ENCODE measurements around the gene TUBA4B.

Gene TUBA4B

GRCh38 chr2:219210196-219210885, 42.7 kb upstream of the TUBA4B start:
- H3K27me3 ChIP-seq (ENCODE audit: control insufficient read depth in 5 of 5, insufficient read depth in 4 of 5, low read length in 5 of 5), result no peaks in the 10 kb centered on the region
- no peaks in the 10 kb centered on the region for H3K9me3 ChIP-seq (ENCODE audit: control insufficient read depth in 5 of 5, low read length in 5 of 5)
- peaks cover 9 to 23% (median 22%) of the 10 kb centered on the region in 5 donors for H3K4me1 ChIP-seq (ENCODE audit: control insufficient read depth in 5 of 5, insufficient read depth in 5 of 5, low read length in 5 of 5)
- no peak overlapping the region for H3K27ac ChIP-seq (ENCODE audit: low read depth, low read length)
- no peak overlapping the region for H3K4me3 ChIP-seq (ENCODE audit: low read depth in 1 of 5, low read length in 5 of 5)
- H3K36me3 ChIP-seq (ENCODE audit: control insufficient read depth in 5 of 5, insufficient read depth in 5 of 5, low read length in 5 of 5), result peaks cover 0 to 66% (median 60%) of the 10 kb centered on the region in 5 donors
- H3K9ac ChIP-seq (ENCODE audit: low read length in 5 of 5), result no peak overlapping the region

GRCh38 chr2:219210886-219211362, 42.1 kb upstream of the TUBA4B start:
- no peak overlapping the region for H3K9ac ChIP-seq (ENCODE audit: low read length in 5 of 5)
- H3K4me1 ChIP-seq (ENCODE audit: control insufficient read depth in 5 of 5, insufficient read depth in 5 of 5, low read length in 5 of 5), result peaks cover 9 to 21% (median 20%) of the 10 kb centered on the region in 5 donors
- peaks cover 0 to 72% (median 61%) of the 10 kb centered on the region in 5 donors for H3K36me3 ChIP-seq (ENCODE audit: control insufficient read depth in 5 of 5, insufficient read depth in 5 of 5, low read length in 5 of 5)

GRCh38 chr2:219213026-219213415, 40.0 kb upstream of the TUBA4B start:
- Histone ChIP-seq H3K9me3 (ENCODE audit: control insufficient read depth in 5 of 5, low read length in 5 of 5) (no peaks in the 10 kb centered on the region), H3K9ac (ENCODE audit: low read length in 5 of 5) (no peak overlapping the region), H3K36me3 (ENCODE audit: control insufficient read depth in 5 of 5, insufficient read depth in 5 of 5, low read length in 5 of 5) (peaks cover 0 to 72% (median 64%) of the 10 kb centered on the region in 5 donors), H3K27ac (ENCODE audit: low read depth, low read length) (no peak overlapping the region), H3K27me3 (ENCODE audit: control insufficient read depth in 5 of 5, insufficient read depth in 4 of 5, low read length in 5 of 5) (no peaks in the 10 kb centered on the region), H3K4me1 (ENCODE audit: control insufficient read depth in 5 of 5, insufficient read depth in 5 of 5, low read length in 5 of 5) (peaks cover 0 to 24% (median 22%) of the 10 kb centered on the region in 5 donors), H3K4me3 (ENCODE audit: low read depth in 1 of 5, low read length in 5 of 5) (no peak overlapping the region)

More at GRCh38 chr2:219210886-219211362, 42.1 kb upstream of the TUBA4B start:
- Histone ChIP-seq H3K27me3 (ENCODE audit: control insufficient read depth in 5 of 5, insufficient read depth in 4 of 5, low read length in 5 of 5) (no peaks in the 10 kb centered on the region), H3K9me3 (ENCODE audit: control insufficient read depth in 5 of 5, low read length in 5 of 5) (no peaks in the 10 kb centered on the region), H3K4me3 (ENCODE audit: low read depth in 1 of 5, low read length in 5 of 5) (no peak overlapping the region), H3K27ac (ENCODE audit: low read depth, low read length) (no peak overlapping the region)

- H3K9ac ChIP-seq (ENCODE audit: low read length in 5 of 5), result no peak overlapping the region
- H3K27ac ChIP-seq (ENCODE audit: low read depth, low read length), result no peak overlapping the region
- peaks cover 0 to 67% (median 59%) of the 10 kb centered on the region in 5 donors for H3K36me3 ChIP-seq (ENCODE audit: control insufficient read depth in 5 of 5, insufficient read depth in 5 of 5, low read length in 5 of 5)
- no peaks in the 10 kb centered on the region for H3K9me3 ChIP-seq (ENCODE audit: control insufficient read depth in 5 of 5, low read length in 5 of 5)
- H3K27me3 ChIP-seq (ENCODE audit: control insufficient read depth in 5 of 5, insufficient read depth in 4 of 5, low read length in 5 of 5), result no peaks in the 10 kb centered on the region
- peaks cover 0 to 27% (median 23%) of the 10 kb centered on the region in 5 donors for H3K4me1 ChIP-seq (ENCODE audit: control insufficient read depth in 5 of 5, insufficient read depth in 5 of 5, low read length in 5 of 5)
- no peak overlapping the region for H3K4me3 ChIP-seq (ENCODE audit: low read depth in 1 of 5, low read length in 5 of 5)
These were observed 39.5 kb upstream of the TUBA4B start for GRCh38 chr2:219213486-219214071.

GRCh38 chr2:219214141-219214540, 38.9 kb upstream of the TUBA4B start:
- Histone ChIP-seq H3K27me3 (ENCODE audit: control insufficient read depth in 5 of 5, insufficient read depth in 4 of 5, low read length in 5 of 5) (no peaks in the 10 kb centered on the region), H3K27ac (ENCODE audit: low read depth, low read length) (no peak overlapping the region), H3K4me3 (ENCODE audit: low read depth in 1 of 5, low read length in 5 of 5) (no peak overlapping the region), H3K4me1 (ENCODE audit: control insufficient read depth in 5 of 5, insufficient read depth in 5 of 5, low read length in 5 of 5) (peaks cover 0 to 32% (median 28%) of the 10 kb centered on the region in 5 donors), H3K9ac (ENCODE audit: low read length in 5 of 5) (no peak overlapping the region), H3K36me3 (ENCODE audit: control insufficient read depth in 5 of 5, insufficient read depth in 5 of 5, low read length in 5 of 5) (peaks cover 0 to 61% (median 53%) of the 10 kb centered on the region in 5 donors), H3K9me3 (ENCODE audit: control insufficient read depth in 5 of 5, low read length in 5 of 5) (no peaks in the 10 kb centered on the region)

- H3K27me3 ChIP-seq (ENCODE audit: control insufficient read depth in 5 of 5, insufficient read depth in 4 of 5, low read length in 5 of 5), result no peaks in the 10 kb centered on the region
- no peak overlapping the region for H3K4me3 ChIP-seq (ENCODE audit: low read depth in 1 of 5, low read length in 5 of 5)
- no peaks in the 10 kb centered on the region for H3K9me3 ChIP-seq (ENCODE audit: control insufficient read depth in 5 of 5, low read length in 5 of 5)
- H3K4me1 ChIP-seq (ENCODE audit: control insufficient read depth in 5 of 5, insufficient read depth in 5 of 5, low read length in 5 of 5), result peaks cover 2 to 37% (median 34%) of the 10 kb centered on the region in 5 donors
- peaks cover 0 to 57% (median 48%) of the 10 kb centered on the region in 5 donors for H3K36me3 ChIP-seq (ENCODE audit: control insufficient read depth in 5 of 5, insufficient read depth in 5 of 5, low read length in 5 of 5)
- H3K27ac ChIP-seq (ENCODE audit: low read depth, low read length), result no peak overlapping the region
- H3K9ac ChIP-seq (ENCODE audit: low read length in 5 of 5), result no peak overlapping the region
These were observed 38.3 kb upstream of the TUBA4B start for GRCh38 chr2:219214786-219215185.

GRCh38 chr2:219215871-219216534, 37.0 kb upstream of the TUBA4B start:
- Histone ChIP-seq H3K4me3 (ENCODE audit: low read depth in 1 of 5, low read length in 5 of 5) (no peak overlapping the region), H3K4me1 (ENCODE audit: control insufficient read depth in 5 of 5, insufficient read depth in 5 of 5, low read length in 5 of 5) (peaks cover 2 to 38% (median 37%) of the 10 kb centered on the region in 5 donors), H3K9me3 (ENCODE audit: control insufficient read depth in 5 of 5, low read length in 5 of 5) (no peaks in the 10 kb centered on the region), H3K9ac (ENCODE audit: low read length in 5 of 5) (no peak overlapping the region), H3K27me3 (ENCODE audit: control insufficient read depth in 5 of 5, insufficient read depth in 4 of 5, low read length in 5 of 5) (no peaks in the 10 kb centered on the region), H3K36me3 (ENCODE audit: control insufficient read depth in 5 of 5, insufficient read depth in 5 of 5, low read length in 5 of 5) (peaks cover 0 to 57% (median 49%) of the 10 kb centered on the region in 5 donors), H3K27ac (ENCODE audit: low read depth, low read length) (no peak overlapping the region)

- Histone ChIP-seq H3K27me3 (ENCODE audit: control insufficient read depth in 5 of 5, insufficient read depth in 4 of 5, low read length in 5 of 5) (no peaks in the 10 kb centered on the region), H3K9ac (ENCODE audit: low read length in 5 of 5) (peak overlapping the region in 1 of 5 donors; percentile 20), H3K27ac (ENCODE audit: low read depth, low read length) (no peak overlapping the region), H3K4me1 (ENCODE audit: control insufficient read depth in 5 of 5, insufficient read depth in 5 of 5, low read length in 5 of 5) (peaks cover 2 to 38% (median 34%) of the 10 kb centered on the region in 5 donors), H3K9me3 (ENCODE audit: control insufficient read depth in 5 of 5, low read length in 5 of 5) (no peaks in the 10 kb centered on the region), H3K4me3 (ENCODE audit: low read depth in 1 of 5, low read length in 5 of 5) (no peak overlapping the region), H3K36me3 (ENCODE audit: control insufficient read depth in 5 of 5, insufficient read depth in 5 of 5, low read length in 5 of 5) (peaks cover 4 to 60% (median 53%) of the 10 kb centered on the region in 5 donors)
These were observed 36.5 kb upstream of the TUBA4B start for GRCh38 chr2:219216535-219216915.

GRCh38 chr2:219218217-219218731, 34.8 kb upstream of the TUBA4B start:
- Histone ChIP-seq H3K27me3 (ENCODE audit: control insufficient read depth in 5 of 5, insufficient read depth in 4 of 5, low read length in 5 of 5) (no peaks in the 10 kb centered on the region), H3K36me3 (ENCODE audit: control insufficient read depth in 5 of 5, insufficient read depth in 5 of 5, low read length in 5 of 5) (peaks cover 4 to 65% (median 58%) of the 10 kb centered on the region in 5 donors), H3K27ac (ENCODE audit: low read depth, low read length) (peak overlapping the region; percentile 92), H3K9me3 (ENCODE audit: control insufficient read depth in 5 of 5, low read length in 5 of 5) (no peaks in the 10 kb centered on the region), H3K4me1 (ENCODE audit: control insufficient read depth in 5 of 5, insufficient read depth in 5 of 5, low read length in 5 of 5) (peaks cover 2 to 38% (median 34%) of the 10 kb centered on the region in 5 donors), H3K9ac (ENCODE audit: low read length in 5 of 5) (peak overlapping the region; percentile 48 to 82 (median 68)), H3K4me3 (ENCODE audit: low read depth in 1 of 5, low read length in 5 of 5) (peak overlapping the region; percentile 65 to 74 (median 67))

All from subcutaneous abdominal adipose tissue (tissue), 5 donors.